K562 (cell line): ENCODE data around the gene PSMB11. TPM values are rescaled to one million over a fixed set of nuclear protein-coding genes. Genes with fewer than 3 reads are reported as not detected.
A peak's percentile ranks its signal among the peaks of the same experiment; 100 is the strongest.

Experiments
- ATAC-seq: fragments of 200-7000 bp; cut with Tn5 transposase; 3 replicates; pipeline ENCODE4 v1.9.1; 2020; ENCODE audit warnings: moderate library complexity
- BruUV-seq: library from RNA; stranded (reverse); fragments of 400-500 nt; replicated peaks from 2 replicates; lab custom pipeline; 2021; lab: Mats Ljungman, UMichigan
- CTCF ChIA-PET: fragments of 300-600 bp; formaldehyde crosslinking; extraction: SDS; loops from one replicate; lab custom pipeline; 2021; ENCODE audit warnings: low intra/inter-chr PET ratio; lab: Yijun Ruan, JAX
- POLR2A ChIA-PET: fragments of 300-600, 350-650 bp; sonication (Branson Sonifier 250); formaldehyde crosslinking; extraction: SDS; loops from one replicate; lab custom pipeline; 2021; ENCODE audit warnings: antibody characterized with exemption, inconsistent platforms; lab: Yijun Ruan, JAX
- DNase-seq, 4 experiments: peaks; one replicate each; pipeline versions ENCODE4 v3.0.0 to v3.0.0-alpha.2; 2011 to 2018; ENCODE audit warnings: low spot score in 3 of 4, mixed read lengths in 3 of 4; ENCODE audit errors: extremely low read depth in 1 of 4
- FAIRE-seq: peaks from 2 replicates; lab custom pipeline; 2011; peaks lifted over from hg19 to GRCh38; lab: Jason Lieb, UNC
- H2AFZ ChIP-seq: 2 replicates; pipeline ENCODE4 v1.6.0; 2011; ENCODE audit warnings: low read depth, low read length, control low read depth, inconsistent platforms
- H3K27ac ChIP-seq: fragments of 200-600 bp; 3 replicates; pipeline ENCODE4 v1.8.0; 2011; ENCODE audit warnings: low read depth, mild to moderate bottlenecking, control low read depth, inconsistent platforms, low read length, moderate library complexity, mixed read lengths; ENCODE audit errors: extremely low read depth
- H3K27me3 ChIP-seq, 2 experiments: fragments of 300-600 bp in 1 of 2; 2 replicates in 1 of 2; 3 replicates in 1 of 2; pipeline versions ENCODE4 v1.6.0 to v1.8.0; 2011; ENCODE audit warnings: inconsistent platforms in 2 of 2, low read length in 2 of 2, mild to moderate bottlenecking in 1 of 2, mixed read lengths in 1 of 2, moderate library complexity in 1 of 2; ENCODE audit not compliant: control insufficient read depth in 2 of 2, insufficient read depth in 2 of 2
- H3K36me3 ChIP-seq: fragments of 300-600 bp; 3 replicates; pipeline ENCODE4 v1.8.0; 2011; ENCODE audit warnings: mild to moderate bottlenecking, low read length, inconsistent platforms; ENCODE audit not compliant: control insufficient read depth, insufficient read depth
- H3K4me1 ChIP-seq, 2 experiments: fragments of 200-600 bp in 1 of 2; replicated peaks in 1 of 2; 2 replicates in 1 of 2; 3 replicates in 1 of 2; pipeline versions ENCODE4 v1.5.1 to v1.8.0; 2011; ENCODE audit warnings: inconsistent platforms in 2 of 2, low read length in 2 of 2, mild to moderate bottlenecking in 1 of 2, mixed read lengths in 1 of 2, moderate library complexity in 1 of 2; ENCODE audit not compliant: control insufficient read depth in 2 of 2, insufficient read depth in 2 of 2
- H3K4me2 ChIP-seq: 2 replicates; pipeline ENCODE4 v1.6.1; 2011; ENCODE audit warnings: low read length, control low read depth, inconsistent platforms, mixed read lengths; ENCODE audit not compliant: insufficient read depth
- H3K4me3 ChIP-seq: fragments of 200-600 bp; sonication (generic), shearing (Covaris generic); 2 replicates; pipeline ENCODE4 v1.5.1; 2016; ENCODE audit warnings: control low read depth, inconsistent platforms
- H3K79me2 ChIP-seq: fragments of 200-600 bp; 3 replicates; pipeline ENCODE4 v1.8.0; 2011; ENCODE audit warnings: low read length, inconsistent platforms; ENCODE audit not compliant: control insufficient read depth, insufficient read depth
- H3K9ac ChIP-seq, 2 experiments: 2 replicates each; pipeline versions ENCODE4 v1.6.0 to v1.6.1; 2011; ENCODE audit warnings: low read depth in 2 of 2, low read length in 2 of 2, control low read depth in 1 of 2, inconsistent platforms in 1 of 2, mild to moderate bottlenecking in 1 of 2, mixed read lengths in 1 of 2; ENCODE audit not compliant: insufficient read depth in 1 of 2
- H3K9me1 ChIP-seq: one replicate; pipeline ENCODE4 v1.6.0; 2011; ENCODE audit warnings: inconsistent platforms, mild to moderate bottlenecking, low read length, moderate library complexity; ENCODE audit not compliant: control insufficient read depth, insufficient read depth
- H3K9me3 ChIP-seq: replicated peaks from 2 replicates; pipeline ENCODE4 v1.5.1; 2011; ENCODE audit warnings: low read depth, low read length, inconsistent platforms; ENCODE audit not compliant: control insufficient read depth, insufficient read depth
- H4K20me1 ChIP-seq: replicated peaks from 2 replicates; pipeline ENCODE4 v1.6.1; 2011; ENCODE audit warnings: low read length, inconsistent platforms, mixed read lengths; ENCODE audit not compliant: control insufficient read depth, insufficient read depth
- NFIC ChIP-seq: fragments of 450-650 bp; IDR thresholded peaks from 2 replicates; pipeline ENCODE4 v1.6.1; 2017; ENCODE audit warnings: mild to moderate bottlenecking, inconsistent platforms
- POLR2A ChIP-seq: fragments of 450-650 bp; conservative IDR thresholded peaks from 2 replicates; pipeline ENCODE4 v1.6.1; 2016
- REST ChIP-seq, 2 experiments: fragments of 450-650 bp; formaldehyde crosslinking in 1 of 2; IDR thresholded peaks; 2 replicates each; pipeline versions ENCODE4 v1.4.0 to v1.6.1; 2014 to 2020; ENCODE audit warnings: mild to moderate bottlenecking in 2 of 2, borderline replicate concordance in 1 of 2, low read depth in 1 of 2
- WGBS: fragments of 100-300 bp; shearing (Covaris generic); methylation state at CpG from one replicate; pipeline ENCODE4 v1.1.6; 2016; ENCODE audit warnings: low coverage, mixed read lengths; ENCODE audit not compliant: insufficient coverage; ENCODE audit errors: missing lambda C conversion rate; 5-methylcytosine and 5-hydroxymethylcytosine counted together
- in situ Hi-C: fragments of 300-500 bp; cut with MboI; formaldehyde crosslinking; loops from 4 replicates; pipeline ENCODE4 v1.15.0; 2018; ENCODE audit warnings: inconsistent platforms, mixed read lengths
- intact Hi-C: fragments of 100-400 bp; cut with micrococcal nuclease; formaldehyde crosslinking; loops from 2 replicates; pipeline ENCODE4 v1.14.2; 2022
- polyA plus RNA-seq, 8 experiments: library from polyadenylated mRNA; depleted of rRNA in 4 of 8; stranded (reverse) in 5 of 8; unstranded in 3 of 8; fragments of >200 nt; fragmentation: Nextera tagmentation in 2 of 8; fragmentation: Illumina TruSeq in 1 of 8; extraction: Ambion mirVana in 2 of 8; extraction: Trizol in 1 of 8; gene quantifications; 2 replicates each; pipeline versions ENCODE4 v1.2.1 to v1.2.3, GENCODE V29; 2011 to 2014; ENCODE audit warnings: inconsistent platforms in 1 of 8, missing spikeins in 1 of 8
- total RNA-seq, 7 experiments: library from RNA; depleted of rRNA in 6 of 7; stranded (reverse); fragments of >200 nt in 6 of 7; fragmentation: Illumina TruSeq in 2 of 7; extraction: Trizol in 2 of 7; gene quantifications; 2 replicates each; pipeline versions ENCODE4 v1.2.1 to v1.2.3, GENCODE V29; 2011 to 2021; ENCODE audit warnings: low replicate concordance in 1 of 7

The PSMB11 gene
- total and polyA plus RNA-seq, 9 of the 15 experiments (the other 6 are each of a cell fraction or from before 2014, with no cell fraction given) = not detected

GRCh38 chr14:23055621-23056144, 13.7 kb downstream of the PSMB11 start:
- Histone ChIP-seq H2AFZ (no peak overlapping the region), H3K79me2 (no peaks in the 10 kb centered on the region; the same call in 2 of the 3 replicates), H4K20me1 (0 out of 2 replicates have a peak, but pooled peaks cover 2% of the 10 kb centered on the region), H3K27me3 (no peaks in the 10 kb centered on the region), H3K9me1 (no peaks in the 10 kb centered on the region), H3K9me3 (no peaks in the 10 kb centered on the region), H3K27ac (no peak overlapping the region), H3K4me3 (no peak overlapping the region), H3K9ac (peak overlapping the region in 1 of 2 experiments; percentile 72; a peak in 1 of 4 replicates), H3K36me3 (peaks cover 21% of the 10 kb centered on the region; the same call in 2 of the 3 replicates), H3K4me1 (peaks cover 11 to 51% of the 10 kb centered on the region in 2 experiments)
- DNase-seq (peak in 2 of 4 experiments; percentile 42), FAIRE-seq (no peak), ATAC-seq (no peak; the same call in 2 of the 3 replicates)
- intact Hi-C loops (loop anchor here (1.0 kb wide), 2 partner anchors 54 to 61 kb away; no protein-coding TSS in a partner anchor), in situ Hi-C loops (no loop called here)
- POLR2A ChIA-PET = interaction anchor here (0.6 to 2.0 kb wide), 9 partner anchors 21 to 239 kb away, joined by 3 to 14 read pairs (median 3); partner anchors contain the start of genes HAUS4 and PSMB5
- BruUV-seq = no TSS peak
- WGBS = 51% methylated on average over 5 of the region's 6 CpGs
- CTCF ChIA-PET = interaction anchor here (0.8 to 9.2 kb wide), 5 partner anchors 49 to 499 kb away, joined by 3 to 141 read pairs (median 6); partner anchors contain the start of gene AJUBA
- TF ChIP-seq REST (IDR thresholded peaks at IDR 0.05; ENCODE audit: borderline replicate concordance) (peak; percentile 4; the same call in 1 of the 2 replicates), REST (CRISPR knock-in tag; IDR thresholded peaks at IDR 0.05; ENCODE audit: low read depth) (no peak), NFIC (0 out of 2 replicates have a peak, but pooled peaks have one; percentile 68), POLR2A (no peak)
- TF ChIP-seq, all 486 proteins: peak for 2
- peak overlapping the region; percentile 74; the same call in 1 of the 2 replicates for H3K4me2 ChIP-seq
